ENCODE results near the gene UBE2Z. TPM values are rescaled to one million over a fixed set of nuclear protein-coding genes. Genes with fewer than 3 reads are reported as not detected.
"Not testable (repeated sequence)": the region's sequence is repeated elsewhere in the genome, so short reads cannot be mapped to it uniquely, and the experiment has no call there.

The UBE2Z gene
- polyA plus RNA-seq (ENCODE audit: insufficient read length in 12 of 12) = 100 to 1,000 TPM in 1 of 12 donors, 10 to 100 TPM in 10, not detected in 1; 53.0 to 103 (median 65.5) TPM
- long read RNA-seq, donor 1, full-length matches to known transcripts = 22 of 32 reads
- long read RNA-seq, donor 1, partial matches to known transcripts = 10 of 32 reads
- long read RNA-seq, donor 1, other reads (novel, unspliced or antisense) = 0 of 32 reads
- long read RNA-seq, donor 2, full-length matches to known transcripts = 28 of 55 reads
- long read RNA-seq, donor 2, partial matches to known transcripts = 27 of 55 reads
- long read RNA-seq, donor 2, other reads (novel, unspliced or antisense) = 0 of 55 reads
- long read RNA-seq, donor 3, partial matches to known transcripts = 0 of 7 reads
- long read RNA-seq, donor 3, other reads (novel, unspliced or antisense) = 0 of 7 reads
- long read RNA-seq, donor 4, full-length matches to known transcripts = 8 of 8 reads
- long read RNA-seq, donor 4, partial matches to known transcripts = 0 of 8 reads
- long read RNA-seq, donor 4, other reads (novel, unspliced or antisense) = 0 of 8 reads
- long read RNA-seq, donor 5, full-length matches to known transcripts = 33 of 228 reads
- long read RNA-seq, donor 5, partial matches to known transcripts = 106 of 228 reads
- long read RNA-seq, donor 5, other reads (novel, unspliced or antisense) = 89 of 228 reads
- long read RNA-seq, donor 6, full-length matches to known transcripts = 12 of 12 reads
- long read RNA-seq, donor 6, partial matches to known transcripts = 0 of 12 reads
- long read RNA-seq, donor 6, other reads (novel, unspliced or antisense) = 0 of 12 reads
- long read RNA-seq, donor 7, full-length matches to known transcripts = 11 of 11 reads
- long read RNA-seq, donor 7, partial matches to known transcripts = 0 of 11 reads
- long read RNA-seq, donor 7, other reads (novel, unspliced or antisense) = 0 of 11 reads
- long read RNA-seq, donor 8, full-length matches to known transcripts = 24 of 24 reads
- long read RNA-seq, donor 8, partial matches to known transcripts = 0 of 24 reads
- long read RNA-seq, donor 8, other reads (novel, unspliced or antisense) = 0 of 24 reads
- long read RNA-seq, donor 9, full-length matches to known transcripts = 8 of 14 reads
- long read RNA-seq, donor 9, partial matches to known transcripts = 6 of 14 reads
- long read RNA-seq, donor 9, other reads (novel, unspliced or antisense) = 0 of 14 reads
- long read RNA-seq, donor 10, full-length matches to known transcripts = 15 of 15 reads
- long read RNA-seq, donor 10, partial matches to known transcripts = 0 of 15 reads
- long read RNA-seq, donor 10, other reads (novel, unspliced or antisense) = 0 of 15 reads
- long read RNA-seq, donor 11, full-length matches to known transcripts = 14 of 14 reads
- long read RNA-seq, donor 11, partial matches to known transcripts = 0 of 14 reads
- long read RNA-seq, donor 11, other reads (novel, unspliced or antisense) = 0 of 14 reads

GRCh38 chr17:48908047-48908843 is at the start of gene UBE2Z:
Gene UBE2Z, plus strand, starts transcription at chr17:48908407. Its CDS starts 97 bp downstream, at chr17:48908504.
- peak; percentile 96 for DNase-seq

- DNase-seq = no peak
These were observed 48.2 kb upstream of the UBE2Z start for GRCh38 chr17:48860034-48860433.

GRCh38 chr17:48860456-48860855 is 47.8 kb upstream of the UBE2Z start:
- no peak for DNase-seq

- no peak for DNase-seq
These were observed 39.2 kb upstream of the UBE2Z start for GRCh38 chr17:48868916-48869500.

- no peak for DNase-seq
These were observed 38.3 kb upstream of the UBE2Z start for GRCh38 chr17:48869821-48870318.

- no peak for DNase-seq
These were observed 37.1 kb upstream of the UBE2Z start for GRCh38 chr17:48871035-48871550.

GRCh38 chr17:48871551-48872351 is 36.5 kb upstream of the UBE2Z start:
- DNase-seq = no peak

GRCh38 chr17:48872409-48872808 is 35.8 kb upstream of the UBE2Z start:
- not testable (repeated sequence) for DNase-seq

- peak; percentile 22 for DNase-seq
These were observed 35.0 kb upstream of the UBE2Z start for GRCh38 chr17:48873209-48873608.

GRCh38 chr17:48873696-48874443 is 34.3 kb upstream of the UBE2Z start:
- no peak for DNase-seq

GRCh38 chr17:48878920-48879898 is 29.0 kb upstream of the UBE2Z start:
- DNase-seq = peak; percentile 66

GRCh38 chr17:48882272-48882671 is 25.9 kb upstream of the UBE2Z start:
- no peak for DNase-seq

GRCh38 chr17:48883171-48883570 is 25.0 kb upstream of the UBE2Z start:
- no peak for DNase-seq

- no peak for DNase-seq
These were observed 18.1 kb upstream of the UBE2Z start for GRCh38 chr17:48890086-48890485.

- no peak for DNase-seq
These were observed 15.1 kb upstream of the UBE2Z start for GRCh38 chr17:48892940-48893645.

Data from muscle of arm (tissue), 14 donors.